Panc1 (cell line): ENCODE results near the gene HOXD11. TPM values are rescaled to one million over a fixed set of nuclear protein-coding genes. Genes with fewer than 3 reads are reported as not detected.

ENCODE experiments used
- ATAC-seq: fragments of 200-7000 bp; cut with Tn5 transposase; 2 replicates; pipeline ENCODE4 v1.9.1; 2020; ENCODE audit warnings: mild to moderate bottlenecking, moderate library complexity
- BruUV-seq: library from RNA; stranded (reverse); fragments of 400-500 nt; replicated peaks from 2 replicates; lab custom pipeline; 2021; lab: Mats Ljungman, UMichigan
- CTCF ChIA-PET: fragments of 300-600 bp; sonication (Branson Sonifier 250); formaldehyde crosslinking; loops from one replicate; lab custom pipeline; 2022; ENCODE audit warnings: antibody characterized with exemption; lab: Charles Lee
- POLR2A ChIA-PET: fragments of 300-600 bp; sonication (Branson Sonifier 250); formaldehyde crosslinking; loops from one replicate; lab custom pipeline; 2022; ENCODE audit warnings: antibody characterized with exemption; lab: Charles Lee
- DNase-seq: peaks from one replicate; pipeline ENCODE4 v3.0.0-alpha.2; 2010; ENCODE audit warnings: low read depth, low spot score
- H3K27ac ChIP-seq: 2 replicates; pipeline ENCODE4 v1.5.1; 2011; ENCODE audit warnings: mild to moderate bottlenecking, low read length, inconsistent platforms
- H3K27me3 ChIP-seq: fragments of 200-500 bp; sonication (Bioruptor generic); 2 replicates; pipeline ENCODE4 v1.6.0; 2014; ENCODE audit warnings: low read length, inconsistent platforms; ENCODE audit not compliant: control insufficient read depth, insufficient read depth
- H3K36me3 ChIP-seq: fragments of 200-500 bp; sonication (Bioruptor generic); 2 replicates; pipeline ENCODE4 v1.5.1; 2014; ENCODE audit warnings: inconsistent platforms, mild to moderate bottlenecking, low read length, moderate library complexity; ENCODE audit not compliant: control insufficient read depth, insufficient read depth
- H3K4me1 ChIP-seq: 2 replicates; pipeline ENCODE4 v1.5.1; 2011; ENCODE audit warnings: inconsistent platforms, mild to moderate bottlenecking, low read length, moderate library complexity; ENCODE audit not compliant: control insufficient read depth, insufficient read depth
- H3K4me3 ChIP-seq, 2 experiments: 2 replicates each; pipeline ENCODE4 v1.5.1; 2011 to 2012; ENCODE audit warnings: low read depth in 2 of 2, low read length in 2 of 2, mild to moderate bottlenecking in 2 of 2, inconsistent platforms in 1 of 2, moderate library complexity in 1 of 2
- H3K9me3 ChIP-seq: fragments of 200-500 bp; sonication (Bioruptor generic); 2 replicates; pipeline ENCODE4 v1.5.1; 2014; ENCODE audit warnings: low read depth, mild to moderate bottlenecking, inconsistent platforms, low read length, moderate library complexity; ENCODE audit not compliant: control insufficient read depth, insufficient read depth
- CTCF ChIP-seq: fragments of 450-650 bp; IDR thresholded peaks from 2 replicates; pipeline ENCODE4 v1.5.1; 2017; ENCODE audit warnings: mild to moderate bottlenecking
- POLR2AphosphoS5 ChIP-seq: IDR thresholded peaks from 2 replicates; pipeline ENCODE4 v1.6.1; 2012; ENCODE audit warnings: mild to moderate bottlenecking, low read depth, low read length, moderate library complexity
- REST ChIP-seq, 2 experiments: IDR thresholded peaks; 2 replicates each; pipeline ENCODE4 v1.6.1; 2011 to 2012; ENCODE audit warnings: low read depth in 2 of 2, control low read depth in 1 of 2, low read length in 1 of 2, mild to moderate bottlenecking in 1 of 2, moderate library complexity in 1 of 2; ENCODE audit not compliant: insufficient read depth in 1 of 2
- SIN3A ChIP-seq: IDR thresholded peaks from 2 replicates; pipeline ENCODE4 v1.6.1; 2012; ENCODE audit warnings: low read depth, mild to moderate bottlenecking, low read length, moderate library complexity, borderline replicate concordance; ENCODE audit not compliant: insufficient read depth
- TCF7L2 ChIP-seq: IDR thresholded peaks from 2 replicates; pipeline ENCODE4 v1.6.1; 2011; ENCODE audit warnings: mild to moderate bottlenecking, low read depth, low read length, inconsistent platforms
- in situ Hi-C: cut with HindIII; loops from 2 replicates; pipeline ENCODE4 v1.10.0; 2016; ENCODE audit warnings: low sequenced_read_pairs, low pct_unique_long_range_greater_than_20kb
- intact Hi-C: fragments of 100-400 bp; cut with micrococcal nuclease; formaldehyde crosslinking; loops from one replicate; pipeline ENCODE4 v1.10.0; 2022; ENCODE audit not compliant: unreplicated experiment
- total RNA-seq: library from RNA; stranded (reverse); gene quantifications from one replicate; pipeline ENCODE4 v1.2.1, GENCODE V29; 2021; ENCODE audit not compliant: unreplicated experiment

Gene HOXD11
- total RNA-seq, 1 experiment from 2014 or later = 0.49 TPM

GRCh38 chr2:176072292-176072669 lies 34.8 kb upstream of the HOXD11 start:
- intact Hi-C loops = no loop called here
- no peak for DNase-seq
- in situ Hi-C loops = no loop called here
- POLR2A ChIA-PET = no interaction called here
- H3K27ac ChIP-seq = no peak overlapping the region
- no peaks in the 10 kb centered on the region for H3K9me3 ChIP-seq
- no peaks in the 10 kb centered on the region for H3K4me1 ChIP-seq
- H3K27me3 ChIP-seq = peaks cover 7% of the 10 kb centered on the region
- no peaks in the 10 kb centered on the region for H3K36me3 ChIP-seq
- no peak for ATAC-seq
- no peak overlapping the region for H3K4me3 ChIP-seq
- TF ChIP-seq REST (IDR thresholded peaks at IDR 0.05; ENCODE audit: insufficient read depth in 1 of 2, low read depth in 2 of 2, low read length in 1 of 2) (no peak), TCF7L2 (no peak)
- CTCF ChIA-PET = no interaction called here
- no TSS peak for BruUV-seq

- TF ChIP-seq REST (IDR thresholded peaks at IDR 0.05; ENCODE audit: insufficient read depth in 1 of 2, low read depth in 2 of 2, low read length in 1 of 2) (no peak), SIN3A (no peak), POLR2AphosphoS5 (no peak), CTCF (no peak), TCF7L2 (no peak)
- no peak overlapping the region for H3K27ac ChIP-seq
- H3K4me1 ChIP-seq = no peaks in the 10 kb centered on the region
- intact Hi-C loops = no loop called here
- ChIA-PET CTCF (no interaction called here), POLR2A (no interaction called here)
- H3K36me3 ChIP-seq = no peaks in the 10 kb centered on the region
- peaks cover 15% of the 10 kb centered on the region for H3K27me3 ChIP-seq
- no TSS peak for BruUV-seq
- ATAC-seq (no peak), DNase-seq (no peak)
- H3K4me3 ChIP-seq = no peak overlapping the region
- no peaks in the 10 kb centered on the region for H3K9me3 ChIP-seq
- in situ Hi-C loops = no loop called here
These were observed 33.9 kb upstream of the HOXD11 start for GRCh38 chr2:176072951-176073904.
